Iris pigment epithelial cell (primary cell): Measurements from ENCODE around the gene COPB1.

ENCODE experiments used
- DNase-seq: peaks from one replicate; pipeline ENCODE4 v3.0.0-alpha.2; 2011; ENCODE audit warnings: low read depth

Gene COPB1

DNA sequence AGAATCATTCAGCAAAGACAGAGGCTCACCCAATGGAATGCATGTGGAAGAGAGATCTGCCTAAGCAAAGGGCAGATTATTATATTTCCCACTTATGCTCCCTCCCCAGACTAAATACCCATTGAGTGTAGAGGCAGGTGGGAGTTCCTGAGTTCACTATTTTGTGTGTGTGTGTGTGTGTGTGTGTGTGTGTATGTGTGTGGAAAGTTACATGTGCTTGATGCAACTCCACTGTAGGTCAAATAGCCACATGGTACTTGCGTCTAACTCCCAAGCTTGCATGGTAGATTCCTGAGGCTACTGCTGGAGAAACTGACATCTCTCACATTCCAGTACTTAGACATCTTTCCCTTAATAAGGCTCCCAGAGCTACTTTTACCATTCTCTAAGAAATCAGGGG is 3.4 kb upstream of the COPB1 start:
- DNase-seq, result peak; percentile 34

DNA sequence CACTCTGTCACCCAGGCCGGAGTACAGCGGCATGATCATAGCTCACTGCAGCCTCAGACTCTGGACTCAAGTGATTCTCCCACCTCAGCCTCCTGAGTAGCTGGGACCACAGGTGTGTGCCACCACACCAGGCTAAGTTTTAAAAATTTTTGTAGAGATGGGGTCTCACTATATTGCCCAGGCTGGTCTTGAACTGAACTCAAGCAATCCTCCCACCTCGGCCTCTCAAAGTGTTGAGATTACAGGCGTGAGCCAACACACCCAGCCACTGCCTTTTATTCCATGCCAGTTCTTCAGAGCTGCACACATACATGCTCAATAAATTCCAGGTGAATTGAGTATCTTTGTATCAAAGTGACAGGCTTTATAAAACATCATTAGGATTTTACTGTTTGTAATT is 2.4 kb upstream of the COPB1 start:
- no peak for DNase-seq

GRCh38 chr11:14500181-14500651 is 605 bp upstream of the COPB1 start:
- DNase-seq, result peak; percentile 82

GRCh38 chr11:14499178-14499559 is 442 bp downstream of the COPB1 start:
- peak; percentile 14 for DNase-seq

DNA sequence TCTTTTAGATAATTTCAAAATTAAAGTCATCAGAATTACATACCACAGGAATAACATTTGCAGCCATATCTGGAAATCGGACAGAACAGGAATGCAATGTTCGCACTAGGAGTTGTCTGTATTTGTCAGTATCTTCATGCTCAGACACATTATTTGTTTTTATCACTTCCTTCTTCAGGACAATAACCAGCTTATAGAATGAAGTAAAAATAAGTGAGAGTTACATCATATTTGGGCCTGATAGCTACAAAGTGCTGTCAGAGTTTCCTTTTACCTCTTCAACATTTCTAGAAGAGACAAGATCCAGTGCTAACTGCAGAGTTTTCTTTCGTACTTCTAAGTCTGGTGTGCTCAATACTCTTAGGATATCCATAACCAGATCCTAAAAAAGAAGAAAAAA is 18.9 kb downstream of the COPB1 start:
- DNase-seq, result no peak

DNA sequence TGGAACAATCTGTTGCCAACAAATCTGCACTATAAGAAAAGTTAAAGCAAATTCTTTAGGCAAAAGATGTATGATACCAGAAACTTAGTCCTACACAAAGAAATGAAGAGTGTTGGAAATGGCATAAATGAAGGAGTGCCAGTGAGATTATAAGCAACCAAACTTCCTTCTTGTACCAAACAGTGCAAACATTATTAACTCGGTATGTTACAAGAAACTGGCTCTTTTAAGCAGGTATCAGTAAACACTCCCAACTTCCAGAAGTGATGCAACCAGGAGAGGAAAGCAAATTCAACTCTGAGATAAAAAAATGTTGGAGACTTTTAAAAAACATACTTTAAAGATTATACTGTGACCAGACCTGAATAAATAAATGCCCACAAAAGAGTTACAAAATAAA is 28.5 kb downstream of the COPB1 start:
- no peak for DNase-seq

DNA sequence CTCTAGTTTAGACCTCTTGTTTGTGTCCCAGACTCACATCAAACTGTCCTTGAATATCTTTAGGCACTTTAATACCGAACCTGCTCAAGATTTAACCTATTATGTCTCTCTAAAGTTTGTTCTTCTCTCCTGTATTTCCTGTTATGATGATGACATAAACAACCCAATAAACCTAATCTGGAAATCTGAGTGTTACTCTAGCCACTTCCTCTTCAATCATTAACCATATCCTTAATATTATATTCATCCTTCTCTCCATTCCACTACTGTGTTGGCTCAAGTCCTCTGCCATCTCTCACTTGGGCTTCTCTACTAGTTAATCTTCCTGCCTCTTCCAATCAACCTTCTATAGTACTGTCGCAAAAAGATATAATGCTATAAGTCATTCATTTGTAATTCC is 36.0 kb downstream of the COPB1 start:
- DNase-seq, result no peak

- no peak for DNase-seq
Measured at GRCh38 chr11:14460147-14460546, 39.5 kb downstream of the COPB1 start.

DNA sequence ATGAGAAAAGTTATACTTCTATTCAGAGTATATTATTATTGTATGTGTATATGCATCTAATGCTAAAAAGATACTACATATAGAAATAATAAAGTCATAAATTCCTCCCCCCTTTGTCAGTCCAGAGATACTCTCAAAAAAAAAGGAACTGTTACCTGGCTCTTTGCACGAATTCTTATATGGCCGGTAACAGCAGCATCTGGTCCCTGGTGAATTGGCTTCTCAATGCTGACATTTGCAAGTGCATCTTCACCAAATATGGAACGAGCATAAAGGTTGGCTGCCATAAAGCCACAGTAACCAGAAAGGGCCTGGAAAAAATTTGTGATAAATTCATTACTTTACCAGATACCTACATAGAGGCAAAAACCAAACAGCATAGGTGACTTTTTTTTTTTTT is 41.2 kb downstream of the COPB1 start:
- DNase-seq, result no peak

DNA sequence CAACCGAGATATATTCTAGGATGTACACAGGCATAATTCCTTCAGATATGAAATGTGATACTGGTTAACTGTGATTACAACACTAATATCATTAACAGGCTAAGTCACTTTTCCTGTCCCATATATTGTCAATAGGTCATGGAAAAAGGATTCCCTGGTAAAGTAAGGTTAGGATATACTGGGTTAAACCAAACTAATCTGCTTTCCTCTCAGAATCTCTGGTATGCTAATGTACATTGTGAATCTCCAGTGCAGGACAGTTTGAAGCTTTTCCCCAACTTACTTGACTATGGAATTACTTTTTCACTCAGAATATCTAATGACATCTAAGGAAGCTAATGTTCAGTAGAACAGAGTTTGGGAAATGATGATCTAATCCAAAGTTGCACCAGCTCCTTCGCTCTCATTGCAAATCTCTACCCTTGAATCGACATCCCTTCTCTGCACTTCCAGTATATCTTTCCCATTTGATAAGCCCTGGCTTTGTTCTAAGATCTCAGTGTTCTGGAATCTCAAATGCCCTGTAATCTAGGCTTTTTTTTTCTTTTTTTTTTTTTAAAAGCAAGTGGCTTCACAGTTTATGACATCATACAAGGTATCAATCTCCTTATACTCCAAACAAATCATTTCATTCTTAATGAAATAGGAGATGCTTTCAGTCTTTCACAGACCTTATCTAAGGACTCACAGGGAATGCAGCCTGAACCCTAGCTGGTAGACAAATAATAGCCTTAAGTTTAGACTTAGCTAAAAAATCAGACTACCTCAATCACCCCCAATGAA is 43.8 kb downstream of the COPB1 start:
- DNase-seq, result peak; percentile 35

DNA sequence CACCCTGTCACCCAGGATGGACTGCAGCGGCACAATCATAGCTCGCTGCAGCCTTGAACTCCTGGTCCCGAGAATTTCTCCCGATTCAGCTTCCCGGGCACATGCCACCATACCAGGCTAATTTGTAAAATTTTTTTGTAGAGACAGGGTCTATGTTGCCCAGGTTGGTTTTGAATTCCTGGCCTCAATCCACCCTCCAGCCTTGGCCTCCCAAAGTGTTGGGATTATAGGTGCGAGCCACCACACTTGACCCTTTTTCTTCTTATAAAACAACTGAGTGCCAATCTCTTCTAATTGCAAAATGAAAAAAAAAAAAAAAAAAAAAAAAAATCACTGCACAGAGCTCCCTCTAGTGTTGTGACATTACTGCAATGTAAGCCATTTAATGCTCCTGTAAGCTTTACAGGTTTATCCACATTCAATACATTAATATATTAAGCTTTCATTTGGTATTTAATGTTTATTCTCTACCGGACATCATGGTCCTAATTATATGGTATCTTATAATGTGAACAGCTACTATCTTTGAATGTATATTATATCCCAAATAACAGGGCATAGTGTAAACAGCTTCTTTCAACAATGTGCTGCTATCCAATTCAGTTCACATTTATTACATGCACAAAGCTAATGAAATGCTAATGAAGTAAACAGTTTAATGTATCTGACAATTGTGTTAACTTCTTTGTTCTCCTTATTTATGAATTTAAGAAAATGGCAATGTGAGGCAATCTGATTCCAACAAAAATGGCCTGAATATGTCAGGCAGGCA is 44.6 kb downstream of the COPB1 start:
- DNase-seq, result peak; percentile 26

DNA sequence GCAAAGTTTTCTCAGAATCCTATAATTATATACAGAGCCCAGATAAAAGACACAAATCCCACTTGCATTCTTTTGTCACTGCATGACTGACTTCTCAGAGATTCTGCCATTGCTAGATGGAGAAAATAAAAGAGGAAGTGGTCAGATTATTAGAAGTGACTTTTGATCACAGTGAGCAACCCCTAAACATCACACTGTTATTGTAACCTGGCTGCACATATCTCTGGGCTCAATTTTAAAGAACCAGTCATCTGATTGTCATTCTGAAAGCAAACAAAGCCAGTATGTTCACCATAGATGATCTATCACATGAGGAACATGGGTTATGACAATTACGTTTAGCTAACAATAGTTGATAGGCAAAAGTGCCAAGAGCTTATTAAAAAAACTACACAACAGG is 47.8 kb downstream of the COPB1 start:
- DNase-seq, result peak; percentile 27

DNA sequence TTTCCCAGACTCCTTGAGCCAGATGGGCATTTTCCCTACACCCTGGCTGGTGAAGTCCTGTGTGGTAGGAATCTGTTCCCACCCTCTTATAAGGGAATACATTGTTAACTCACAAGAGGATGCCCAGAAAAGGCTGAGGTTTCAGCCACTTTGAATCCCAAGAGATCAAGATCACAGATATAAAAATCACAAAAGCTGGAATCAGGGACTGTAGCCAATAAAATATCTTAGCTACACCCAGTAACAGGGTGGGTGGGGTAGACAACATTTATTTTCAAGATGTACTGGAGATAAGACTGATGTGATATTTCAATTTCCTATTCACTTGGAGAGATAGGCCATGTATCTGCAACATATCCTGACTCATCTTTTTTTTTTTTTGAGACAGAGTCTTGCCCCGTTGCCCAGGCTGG is 50.3 kb downstream of the COPB1 start:
- no peak for DNase-seq

GRCh38 chr11:14448240-14448639 is 51.4 kb downstream of the COPB1 start:
- DNase-seq, result no peak

GRCh38 chr11:14446701-14447169 is 52.9 kb downstream of the COPB1 start:
- peak; percentile 66 for DNase-seq

- no peak for DNase-seq
Measured at GRCh38 chr11:14445542-14446530, 53.8 kb downstream of the COPB1 start.

DNA sequence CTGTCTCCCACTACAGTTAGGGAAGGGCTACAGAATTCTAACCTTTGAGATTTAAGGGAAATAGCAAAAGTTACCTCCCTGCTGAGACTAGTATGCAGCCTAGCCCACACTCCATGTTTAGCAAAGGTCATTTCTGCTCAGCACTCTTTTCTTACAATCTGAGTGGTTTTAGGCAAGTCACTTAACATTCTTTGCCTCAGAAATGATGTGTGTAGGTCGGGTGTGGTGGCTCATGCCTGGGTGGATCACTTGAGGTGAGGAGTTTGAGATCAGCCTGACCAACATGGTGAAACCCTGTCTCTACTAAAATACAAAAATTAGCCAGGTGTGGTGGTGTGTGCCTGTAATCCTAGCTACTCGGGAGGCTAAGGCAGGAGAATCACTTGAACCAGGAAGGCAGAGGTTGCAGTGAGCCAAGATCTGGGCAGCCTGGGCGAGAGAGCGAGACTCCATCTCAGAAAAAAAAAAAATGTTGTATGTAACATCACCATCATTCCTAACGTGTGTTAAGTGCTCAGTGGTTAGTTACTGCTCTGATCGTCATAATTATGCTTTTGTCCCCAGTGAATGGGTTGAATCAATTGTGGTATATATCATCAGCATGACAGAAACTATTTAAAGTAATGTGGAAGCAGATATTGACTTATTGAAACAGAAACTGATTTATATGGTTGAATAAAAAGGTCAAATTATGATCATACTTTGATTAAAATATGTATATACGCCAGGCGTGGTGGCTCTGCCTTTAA is 55.0 kb downstream of the COPB1 start:
- no peak for DNase-seq

GRCh38 chr11:14443638-14444037 is 56.0 kb downstream of the COPB1 start:
- DNase-seq, result peak; percentile 60

DNA sequence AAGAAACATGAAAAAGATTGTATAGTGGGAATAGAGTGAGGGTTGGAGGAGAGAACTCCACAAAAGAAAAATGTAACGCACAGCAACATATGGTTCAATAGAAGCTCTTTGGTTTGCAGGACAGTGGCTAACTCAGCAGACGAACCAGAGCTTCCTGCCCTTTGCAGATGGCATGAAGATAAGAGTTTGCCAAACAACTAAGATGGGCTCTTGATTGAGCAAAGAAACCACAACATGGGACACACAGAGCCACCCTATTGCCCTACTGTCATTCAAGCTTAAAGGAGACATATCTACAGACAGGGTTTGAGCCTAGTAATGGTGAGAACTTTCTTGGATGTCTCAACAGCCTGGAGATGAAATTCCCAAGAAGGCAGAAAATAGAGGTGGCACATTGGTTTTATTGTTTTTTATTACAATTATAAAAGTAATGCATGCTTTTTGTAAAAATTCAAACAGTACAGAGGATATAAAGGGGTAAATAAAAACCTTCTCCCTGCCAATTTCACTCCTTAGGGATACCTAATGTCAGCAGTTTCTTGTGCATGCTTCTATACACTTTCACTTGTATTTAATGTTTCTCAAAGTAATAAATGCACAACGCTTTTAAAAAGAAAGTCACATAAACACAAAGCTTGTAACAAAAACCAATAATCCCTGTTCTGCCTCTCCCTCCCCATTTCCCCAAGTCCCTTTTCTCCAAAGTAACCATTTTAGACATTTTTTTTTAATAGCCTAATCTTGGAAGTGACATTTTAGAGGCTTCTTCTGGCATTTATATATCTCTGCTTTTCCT is 63.7 kb downstream of the COPB1 start:
- no peak for DNase-seq

- DNase-seq, result no peak
Measured at GRCh38 chr11:14425621-14426020, 74.0 kb downstream of the COPB1 start.
